ENCODE results near the gene RAD51B.
A peak's percentile ranks its signal among the peaks of the same experiment; 100 is the strongest.

The RAD51B gene

GRCh38 chr14:67919259-67920032 is 99.9 kb downstream of the RAD51B start:
- Histone ChIP-seq H3K4me2 (no peak overlapping the region), H3K27me3 (no peaks in the 10 kb centered on the region), H3K9ac (no peak overlapping the region), H4K20me1 (no peaks in the 10 kb centered on the region), H3K36me3 (no peaks in the 10 kb centered on the region), H3K4me1 (no peaks in the 10 kb centered on the region), H3K9me3 (no peaks in the 10 kb centered on the region), H3K27ac (no peak overlapping the region), H3K4me3 (no peak overlapping the region)
- TF ChIP-seq Cebpa-rat (IDR thresholded peaks at IDR 0.05), result no peak

DNA sequence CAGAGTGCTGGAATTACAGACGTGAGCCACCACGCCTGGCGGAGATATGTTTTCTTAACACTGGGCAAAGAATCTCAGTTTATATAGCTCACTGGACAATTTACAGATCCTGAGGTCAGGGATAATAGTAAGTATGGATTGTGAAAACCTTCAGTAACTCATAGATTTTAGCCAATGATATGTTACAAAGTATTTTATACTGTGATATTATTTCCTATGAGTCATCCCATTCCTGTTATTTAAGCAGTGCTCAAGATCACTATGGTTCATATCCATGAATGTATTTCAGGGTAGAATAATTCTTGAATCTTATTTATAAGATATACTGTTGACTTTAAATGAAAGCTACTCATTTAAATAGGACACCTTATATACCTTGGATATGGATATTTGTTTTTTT is 107.2 kb downstream of the RAD51B start:
- TF ChIP-seq Cebpa-rat (IDR thresholded peaks at IDR 0.05), result no peak
- H3K4me2 ChIP-seq, result no peak overlapping the region
- no peaks in the 10 kb centered on the region for H3K27me3 ChIP-seq
- H3K27ac ChIP-seq, result no peak overlapping the region
- H3K9ac ChIP-seq, result no peak overlapping the region
- 0 out of 2 replicates have a peak, but pooled peaks cover 6% of the 10 kb centered on the region for H3K36me3 ChIP-seq
- peaks cover 50% of the 10 kb centered on the region for H3K9me3 ChIP-seq
- no peak overlapping the region for H3K4me3 ChIP-seq
- no peaks in the 10 kb centered on the region for H3K4me1 ChIP-seq
- no peaks in the 10 kb centered on the region for H4K20me1 ChIP-seq

GRCh38 chr14:67927244-67927643 is 107.7 kb downstream of the RAD51B start:
- H3K4me1 ChIP-seq, result no peaks in the 10 kb centered on the region
- 0 out of 2 replicates have a peak, but pooled peaks cover 6% of the 10 kb centered on the region for H3K36me3 ChIP-seq
- no peak overlapping the region for H3K4me3 ChIP-seq
- H4K20me1 ChIP-seq, result no peaks in the 10 kb centered on the region
- peaks cover 50% of the 10 kb centered on the region for H3K9me3 ChIP-seq
- H3K27ac ChIP-seq, result no peak overlapping the region
- H3K4me2 ChIP-seq, result no peak overlapping the region
- no peaks in the 10 kb centered on the region for H3K27me3 ChIP-seq
- H3K9ac ChIP-seq, result no peak overlapping the region
- no peak for TF ChIP-seq Cebpa-rat (IDR thresholded peaks at IDR 0.05)

- Histone ChIP-seq H3K9ac (no peak overlapping the region), H3K4me3 (no peak overlapping the region), H3K9me3 (peaks cover 50% of the 10 kb centered on the region), H3K4me1 (peaks cover 7% of the 10 kb centered on the region), H3K4me2 (no peak overlapping the region), H3K36me3 (0 out of 2 replicates have a peak, but pooled peaks cover 6% of the 10 kb centered on the region), H3K27me3 (no peaks in the 10 kb centered on the region), H4K20me1 (no peaks in the 10 kb centered on the region), H3K27ac (no peak overlapping the region)
- no peak for TF ChIP-seq Cebpa-rat (IDR thresholded peaks at IDR 0.05)
Observed at GRCh38 chr14:67928375-67928774, 108.8 kb downstream of the RAD51B start.

- Histone ChIP-seq H3K27me3 (no peaks in the 10 kb centered on the region), H3K4me1 (peaks cover 20% of the 10 kb centered on the region), H3K27ac (no peak overlapping the region), H3K36me3 (no peaks in the 10 kb centered on the region), H3K4me2 (peak overlapping the region; percentile 29; the same call in 1 of the 2 replicates), H3K9ac (no peak overlapping the region), H3K4me3 (no peak overlapping the region), H3K9me3 (peaks cover 31% of the 10 kb centered on the region), H4K20me1 (no peaks in the 10 kb centered on the region)
- no peak for TF ChIP-seq Cebpa-rat (IDR thresholded peaks at IDR 0.05)
Observed at GRCh38 chr14:67932708-67933246, 113.2 kb downstream of the RAD51B start.

- no peak for TF ChIP-seq Cebpa-rat (IDR thresholded peaks at IDR 0.05)
- Histone ChIP-seq H3K9me3 (peaks cover 26% of the 10 kb centered on the region), H3K4me1 (peaks cover 20% of the 10 kb centered on the region), H3K27me3 (no peaks in the 10 kb centered on the region), H4K20me1 (no peaks in the 10 kb centered on the region), H3K27ac (no peak overlapping the region), H3K4me2 (peak overlapping the region; percentile 29), H3K4me3 (no peak overlapping the region), H3K36me3 (no peaks in the 10 kb centered on the region), H3K9ac (no peak overlapping the region)
Observed at GRCh38 chr14:67933266-67933665, 113.7 kb downstream of the RAD51B start.

GRCh38 chr14:67934087-67934486 is 114.5 kb downstream of the RAD51B start:
- Histone ChIP-seq H4K20me1 (no peaks in the 10 kb centered on the region), H3K9ac (0 out of 2 replicates have a peak overlapping the region, but pooled peaks have one; percentile 5)
- no peak for TF ChIP-seq Cebpa-rat (IDR thresholded peaks at IDR 0.05)

GRCh38 chr14:67934862-67935261 is 115.3 kb downstream of the RAD51B start:
- no peak for TF ChIP-seq Cebpa-rat (IDR thresholded peaks at IDR 0.05)
- Histone ChIP-seq H3K27ac (no peak overlapping the region), H3K4me3 (no peak overlapping the region), H3K36me3 (no peaks in the 10 kb centered on the region), H3K9me3 (peaks cover 17% of the 10 kb centered on the region), H3K27me3 (no peaks in the 10 kb centered on the region), H3K9ac (0 out of 2 replicates have a peak overlapping the region, but pooled peaks have one; percentile 5), H3K4me2 (no peak overlapping the region), H3K4me1 (peaks cover 27% of the 10 kb centered on the region), H4K20me1 (no peaks in the 10 kb centered on the region)

More at GRCh38 chr14:67934087-67934486, 114.5 kb downstream of the RAD51B start:
- no peak overlapping the region for H3K27ac ChIP-seq
- peaks cover 22% of the 10 kb centered on the region for H3K9me3 ChIP-seq
- peaks cover 20% of the 10 kb centered on the region for H3K4me1 ChIP-seq
- H3K36me3 ChIP-seq, result no peaks in the 10 kb centered on the region
- no peak overlapping the region for H3K4me3 ChIP-seq
- H3K4me2 ChIP-seq, result peak overlapping the region; percentile 4; the same call in 1 of the 2 replicates
- H3K27me3 ChIP-seq, result no peaks in the 10 kb centered on the region

DNA sequence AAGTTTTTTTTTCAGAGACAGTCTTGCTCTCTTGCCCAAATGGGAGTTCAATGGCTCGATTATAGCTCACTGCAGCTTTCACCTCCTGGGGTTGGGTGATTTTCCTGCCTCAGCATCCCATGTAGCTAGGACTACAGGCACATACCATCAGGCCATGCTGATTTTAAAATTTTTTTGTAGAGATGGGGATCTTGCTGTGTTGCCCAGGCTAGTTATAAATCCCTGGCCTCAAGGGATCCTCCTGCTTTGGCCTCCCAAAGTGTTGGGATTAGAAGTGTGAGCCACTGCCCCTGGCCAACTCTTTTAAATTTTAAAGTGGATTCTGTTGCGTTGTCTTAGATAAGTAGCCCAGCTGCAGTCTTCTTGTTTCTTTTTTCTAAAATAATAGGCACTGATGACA is 115.8 kb downstream of the RAD51B start:
- H4K20me1 ChIP-seq, result no peaks in the 10 kb centered on the region
- TF ChIP-seq Cebpa-rat (IDR thresholded peaks at IDR 0.05), result no peak
- H3K9ac ChIP-seq, result no peak overlapping the region
- H3K27ac ChIP-seq, result no peak overlapping the region
- H3K9me3 ChIP-seq, result peaks cover 12% of the 10 kb centered on the region
- H3K36me3 ChIP-seq, result no peaks in the 10 kb centered on the region
- peaks cover 27% of the 10 kb centered on the region for H3K4me1 ChIP-seq
- H3K27me3 ChIP-seq, result no peaks in the 10 kb centered on the region
- H3K4me2 ChIP-seq, result no peak overlapping the region
- no peak overlapping the region for H3K4me3 ChIP-seq

- Histone ChIP-seq H3K4me1 (peaks cover 33% of the 10 kb centered on the region), H3K9ac (no peak overlapping the region), H3K4me2 (no peak overlapping the region), H3K36me3 (no peaks in the 10 kb centered on the region), H3K27ac (no peak overlapping the region), H4K20me1 (no peaks in the 10 kb centered on the region), H3K27me3 (no peaks in the 10 kb centered on the region), H3K4me3 (no peak overlapping the region), H3K9me3 (no peaks in the 10 kb centered on the region)
- TF ChIP-seq Cebpa-rat (IDR thresholded peaks at IDR 0.05), result no peak
Observed at GRCh38 chr14:67938071-67938470, 118.5 kb downstream of the RAD51B start.
